Caco-2 (cell line): ENCODE data around the gene ZNF541. TPM values are rescaled to one million over a fixed set of nuclear protein-coding genes. Genes with fewer than 3 reads are reported as not detected.

Source experiments
- BruUV-seq: library from RNA; stranded (reverse); fragments of 400-500 nt; replicated peaks from 2 replicates; lab custom pipeline; 2021; lab: Mats Ljungman, UMichigan
- CTCF ChIA-PET: fragments of 300-600 bp; sonication (Branson Sonifier 250); formaldehyde crosslinking; loops from one replicate; lab custom pipeline; 2022; ENCODE audit warnings: antibody characterized with exemption; lab: Charles Lee
- POLR2A ChIA-PET: fragments of 300-600 bp; sonication (Branson Sonifier 250); formaldehyde crosslinking; loops from one replicate; lab custom pipeline; 2022; ENCODE audit warnings: antibody characterized with exemption; lab: Charles Lee
- DNase-seq, 2 experiments: peaks; one replicate each; pipeline versions ENCODE4 v3.0.0 to v3.0.0-alpha.2; 2020 to 2022
- H3K27me3 ChIP-seq: replicated peaks from 2 replicates; pipeline ENCODE4 v1.6.0; 2011; ENCODE audit warnings: low read length; ENCODE audit not compliant: control insufficient read depth, insufficient read depth
- H3K36me3 ChIP-seq: 2 replicates; pipeline ENCODE4 v1.5.1; 2011; ENCODE audit warnings: low read length; ENCODE audit not compliant: control insufficient read depth, insufficient read depth
- H3K4me1 ChIP-seq: fragments of 250-450 bp; sonication (Bioruptor Pico); 2 replicates; pipeline ENCODE4 v1.5.1; 2020; ENCODE audit warnings: mild to moderate bottlenecking
- H3K4me3 ChIP-seq: 2 replicates; pipeline ENCODE4 v1.5.1; 2011; ENCODE audit warnings: low read depth, mild to moderate bottlenecking, control low read depth, low read length
- H3K9me3 ChIP-seq: fragments of 250-450 bp; sonication (Bioruptor Pico); 2 replicates; pipeline ENCODE4 v1.5.1; 2020; ENCODE audit warnings: mild to moderate bottlenecking, moderate library complexity
- H3K27ac Mint-ChIP-seq: one replicate; pipeline ENCODE4 v1.8.0; 2022; ENCODE audit warnings: mixed read lengths; ENCODE audit not compliant: unreplicated experiment
- H3K27me3 Mint-ChIP-seq: one replicate; pipeline ENCODE4 v1.8.0; 2022; ENCODE audit warnings: mixed read lengths; ENCODE audit not compliant: insufficient read depth, unreplicated experiment
- H3K36me3 Mint-ChIP-seq: one replicate; pipeline ENCODE4 v1.8.0; 2022; ENCODE audit warnings: mild to moderate bottlenecking, mixed read lengths; ENCODE audit not compliant: insufficient read depth, unreplicated experiment
- H3K4me1 Mint-ChIP-seq: one replicate; pipeline ENCODE4 v1.8.0; 2022; ENCODE audit warnings: low read depth, mixed read lengths; ENCODE audit not compliant: unreplicated experiment
- H3K4me3 Mint-ChIP-seq: one replicate; pipeline ENCODE4 v1.8.0; 2022; ENCODE audit warnings: mild to moderate bottlenecking, moderate library complexity, mixed read lengths; ENCODE audit not compliant: unreplicated experiment
- H3K9me3 Mint-ChIP-seq: one replicate; pipeline ENCODE4 v1.8.0; 2022; ENCODE audit warnings: mixed read lengths; ENCODE audit not compliant: unreplicated experiment
- CTCF ChIP-seq, 2 experiments: fragments of 200-600 bp in 1 of 2; IDR thresholded peaks; 1 replicate in 1 of 2; 2 replicates in 1 of 2; pipeline versions ENCODE4 v1.5.1 to v1.8.0; 2011 to 2022; ENCODE audit warnings: antibody characterized with exemption in 1 of 2, control low read depth in 1 of 2, inconsistent platforms in 1 of 2, low read depth in 1 of 2, low read length in 1 of 2, mild to moderate bottlenecking in 1 of 2, moderate library complexity in 1 of 2; ENCODE audit not compliant: insufficient read depth in 1 of 2, severe bottlenecking in 1 of 2, unreplicated experiment in 1 of 2
- intact Hi-C: fragments of 100-400 bp; cut with micrococcal nuclease; formaldehyde crosslinking; loops from one replicate; pipeline ENCODE4 v1.10.0; 2022; ENCODE audit not compliant: unreplicated experiment
- total RNA-seq: library from RNA; stranded (reverse); gene quantifications from 2 replicates; pipeline ENCODE4 v1.2.3, GENCODE V29; 2022

Gene ZNF541
- total RNA-seq, 1 experiment from 2014 or later, result not detected

- no peaks in the 10 kb centered on the region for H3K9me3 Mint-ChIP-seq
- peaks cover 7% of the 10 kb centered on the region for H3K4me1 Mint-ChIP-seq
- H3K9me3 ChIP-seq, result no peaks in the 10 kb centered on the region
- peaks cover 20% of the 10 kb centered on the region for H3K36me3 Mint-ChIP-seq
- CTCF ChIA-PET, result interaction anchor here (0.9 kb wide), 1 partner anchor 112 kb away, joined by 6 read pairs; no protein-coding TSS in a partner anchor
- no peak overlapping the region for H3K4me3 ChIP-seq
- TF ChIP-seq CTCF (IDR thresholded peaks at IDR 0.05; ENCODE audit: insufficient read depth in 1 of 2, low read depth in 1 of 2, low read length in 1 of 2, severe bottlenecking in 1 of 2, unreplicated experiment in 1 of 2), result no peak
- intact Hi-C loops, result no loop called here
- DNase-seq, result no peak
- POLR2A ChIA-PET, result no interaction called here
- H3K27ac Mint-ChIP-seq, result no peak overlapping the region
- peaks cover 15% of the 10 kb centered on the region for H3K4me1 ChIP-seq
- no peaks in the 10 kb centered on the region for H3K27me3 Mint-ChIP-seq
- H3K36me3 ChIP-seq, result no peaks in the 10 kb centered on the region
- no TSS peak for BruUV-seq
- no peak overlapping the region for H3K4me3 Mint-ChIP-seq
- H3K27me3 ChIP-seq, result no peaks in the 10 kb centered on the region
These were observed 23.0 kb upstream of the ZNF541 start for GRCh38 chr19:47595944-47596343.

GRCh38 chr19:47593860-47594259, 20.9 kb upstream of the ZNF541 start:
- intact Hi-C loops, result no loop called here
- no peaks in the 10 kb centered on the region for H3K9me3 ChIP-seq
- CTCF ChIA-PET, result no interaction called here
- H3K4me1 Mint-ChIP-seq, result no peaks in the 10 kb centered on the region
- no peak overlapping the region for H3K4me3 ChIP-seq
- no TSS peak for BruUV-seq
- TF ChIP-seq CTCF (IDR thresholded peaks at IDR 0.05; ENCODE audit: insufficient read depth in 1 of 2, low read depth in 1 of 2, low read length in 1 of 2, severe bottlenecking in 1 of 2, unreplicated experiment in 1 of 2), result no peak
- H3K4me3 Mint-ChIP-seq, result no peak overlapping the region
- no peak for DNase-seq
- H3K36me3 Mint-ChIP-seq, result peaks cover 6% of the 10 kb centered on the region
- peaks cover 7% of the 10 kb centered on the region; the same call in 1 of the 2 replicates for H3K4me1 ChIP-seq
- no peaks in the 10 kb centered on the region for H3K27me3 ChIP-seq
- peaks cover 9% of the 10 kb centered on the region for H3K9me3 Mint-ChIP-seq
- no peak overlapping the region for H3K27ac Mint-ChIP-seq
- POLR2A ChIA-PET, result no interaction called here
- no peaks in the 10 kb centered on the region for H3K36me3 ChIP-seq
- no peaks in the 10 kb centered on the region for H3K27me3 Mint-ChIP-seq

- BruUV-seq, result no TSS peak
These were observed 16.9 kb upstream of the ZNF541 start for GRCh38 chr19:47589824-47590223.

More at GRCh38 chr19:47589824-47590223, 16.9 kb upstream of the ZNF541 start:
- no peak for TF ChIP-seq CTCF (IDR thresholded peaks at IDR 0.05; ENCODE audit: insufficient read depth in 1 of 2, low read depth in 1 of 2, low read length in 1 of 2, severe bottlenecking in 1 of 2, unreplicated experiment in 1 of 2)
- Mint-ChIP-seq H3K4me1 (no peaks in the 10 kb centered on the region), H3K36me3 (no peaks in the 10 kb centered on the region), H3K27ac (no peak overlapping the region), H3K27me3 (no peaks in the 10 kb centered on the region), H3K4me3 (no peak overlapping the region), H3K9me3 (peaks cover 22% of the 10 kb centered on the region)
- POLR2A ChIA-PET, result no interaction called here
- Histone ChIP-seq H3K36me3 (no peaks in the 10 kb centered on the region), H3K9me3 (peaks cover 16% of the 10 kb centered on the region), H3K4me3 (no peak overlapping the region), H3K4me1 (no peaks in the 10 kb centered on the region), H3K27me3 (no peaks in the 10 kb centered on the region)
- intact Hi-C loops, result no loop called here
- DNase-seq, result no peak
- CTCF ChIA-PET, result no interaction called here
